NAMALWA (cell line): ENCODE results near the gene OR6C4.
"Not testable (repeated sequence)": the region's sequence is repeated elsewhere in the genome, so short reads cannot be mapped to it uniquely, and the experiment has no call there.

ENCODE experiments used
- DNase-seq: peaks from one replicate; pipeline ENCODE4 v3.0.0-alpha.2; 2015; ENCODE audit warnings: low spot score

The OR6C4 gene

DNA sequence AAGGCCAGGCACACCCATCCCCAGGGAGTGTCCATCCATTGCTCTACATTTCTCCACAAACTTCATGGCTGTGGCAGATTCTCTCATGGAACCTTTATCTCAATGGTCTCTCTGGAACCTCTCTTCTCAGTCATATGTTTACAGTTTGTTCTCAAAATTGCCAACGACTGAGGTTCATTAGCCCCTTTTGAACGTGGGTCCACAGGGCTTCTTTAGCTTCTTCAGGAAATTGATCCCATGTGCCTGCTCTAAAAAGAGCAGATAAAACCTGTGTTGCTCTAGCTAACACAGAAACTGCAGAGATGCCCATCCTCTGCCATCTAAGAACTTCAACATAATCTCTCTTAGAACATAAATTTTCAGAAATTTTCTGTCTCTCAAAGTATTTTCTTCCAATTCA is at the start of gene OR6C4:
OR6C4 (plus strand) TSS at position 301 of the 400 bp plus-strand sequence. CDS start 1,625 bp downstream, outside the sequence.
- no peak for DNase-seq

DNA sequence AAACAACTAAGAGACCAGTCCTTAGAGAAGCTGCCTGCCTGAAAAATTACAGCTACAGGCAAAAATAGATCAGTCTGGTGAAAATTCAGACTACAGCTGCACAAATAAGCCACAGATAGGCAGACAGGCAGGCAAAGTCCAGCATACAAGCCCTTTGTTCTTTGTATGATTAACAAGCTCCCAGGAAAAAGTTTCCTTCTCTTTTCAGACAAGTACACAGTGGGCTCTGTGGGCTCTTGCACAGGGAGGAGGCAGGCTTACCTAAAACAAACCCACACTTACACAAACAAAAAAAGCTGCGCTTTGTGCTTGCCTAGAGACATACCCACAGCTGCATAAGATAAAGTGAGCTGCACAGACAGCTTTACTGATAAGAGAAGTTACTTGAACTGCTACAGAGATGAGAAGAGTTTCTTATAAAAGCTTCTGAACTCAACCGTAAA is 49.6 kb upstream of the OR6C4 start:
- no peak for DNase-seq

DNA sequence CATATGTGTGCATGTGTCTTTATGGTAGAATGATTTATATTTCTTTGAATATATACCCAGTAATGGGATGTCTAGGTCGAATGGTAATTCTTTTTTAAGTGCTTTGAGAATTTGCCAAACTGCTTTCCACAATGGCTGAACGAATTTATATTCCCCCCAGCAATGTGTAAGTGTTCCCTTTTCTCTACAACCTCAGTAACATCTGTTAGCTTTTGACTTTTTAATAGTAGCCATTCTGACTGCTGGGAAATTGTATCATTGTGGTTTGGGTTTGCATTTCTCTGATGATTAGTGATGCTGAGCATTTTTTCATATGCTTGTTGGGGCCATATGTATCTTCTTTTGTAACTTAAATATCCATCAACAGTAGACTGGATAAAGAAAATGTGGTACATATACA is 47.8 kb upstream of the OR6C4 start:
- no peak for DNase-seq

DNA sequence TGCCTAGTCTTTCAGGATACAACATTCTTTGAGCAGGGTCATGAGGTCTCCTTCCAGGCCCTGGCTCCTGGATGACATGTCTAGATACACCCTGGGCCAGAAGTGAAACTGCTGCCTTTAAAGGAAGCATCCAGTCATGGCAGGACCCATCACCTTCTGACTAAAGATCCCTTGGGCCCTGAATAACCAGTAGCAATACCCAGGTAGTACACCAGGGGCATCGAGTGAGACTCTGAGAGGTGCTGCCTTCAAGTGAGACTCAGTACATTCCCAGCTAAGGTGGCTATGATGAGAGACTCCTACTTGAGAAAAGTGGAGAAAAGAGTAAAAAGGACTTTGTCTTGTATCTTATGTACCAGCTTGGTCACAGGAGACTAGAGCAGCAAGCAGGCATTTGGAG is 33.7 kb upstream of the OR6C4 start:
- DNase-seq: peak; percentile 34

DNA sequence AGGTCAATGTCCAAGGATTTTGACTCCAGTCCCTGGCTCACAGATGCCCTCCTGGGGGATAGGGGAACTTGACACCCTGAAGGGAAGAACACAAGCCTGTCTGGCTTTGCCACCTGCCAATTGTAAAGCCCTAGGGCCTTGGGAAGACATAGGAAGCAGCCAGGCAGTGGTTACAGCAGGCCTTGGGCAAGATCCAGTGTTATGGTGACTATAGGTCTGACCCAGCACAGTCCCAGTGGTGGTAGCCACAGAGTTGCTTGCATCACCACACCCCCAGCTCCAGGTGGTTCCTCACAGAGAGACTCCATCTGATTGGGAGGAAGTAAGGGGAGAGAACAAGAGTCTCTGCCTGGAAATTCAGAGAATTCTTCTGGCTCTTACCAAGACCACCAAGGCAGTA is 33.0 kb upstream of the OR6C4 start:
- no peak for DNase-seq

DNA sequence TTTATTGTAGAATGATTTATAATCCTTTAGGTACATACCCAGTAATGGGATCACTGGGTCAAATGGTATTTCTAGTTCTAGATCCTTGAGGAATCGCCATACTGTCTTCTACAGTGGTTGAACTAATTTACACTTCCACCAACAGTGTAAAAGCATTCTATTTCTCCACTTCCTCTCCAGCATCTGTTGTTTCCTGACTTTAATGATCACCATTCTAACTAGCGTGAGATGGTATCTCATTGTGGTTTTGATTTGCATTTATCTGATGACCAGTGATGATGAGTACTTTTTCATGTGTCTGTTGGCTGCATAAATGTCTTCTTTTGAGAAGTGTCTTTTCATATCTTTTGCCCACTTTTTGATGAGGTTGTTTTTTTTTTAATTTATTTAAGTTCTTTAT is 1.2 kb upstream of the OR6C4 start:
- not testable (repeated sequence) for DNase-seq

DNA sequence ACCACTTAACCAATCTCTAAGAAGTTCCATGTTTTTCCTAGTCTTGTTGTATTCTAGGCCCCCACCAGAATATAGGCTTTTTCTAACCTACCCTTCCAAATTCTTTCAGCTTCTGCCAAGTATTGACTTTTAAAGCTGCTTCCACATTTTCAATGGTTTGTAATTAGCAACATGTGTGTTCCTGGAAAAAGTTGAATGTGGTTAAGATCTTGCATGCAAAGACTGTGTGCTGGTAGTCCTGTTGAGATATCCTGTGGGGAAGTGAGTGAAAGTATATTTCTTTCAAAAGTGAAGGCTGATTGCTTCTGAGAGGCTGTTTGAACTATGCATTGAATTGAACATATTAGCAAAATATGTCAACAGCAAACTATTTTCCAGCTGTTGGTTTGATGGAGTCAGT is 646 bp upstream of the OR6C4 start:
- DNase-seq: no peak

DNA sequence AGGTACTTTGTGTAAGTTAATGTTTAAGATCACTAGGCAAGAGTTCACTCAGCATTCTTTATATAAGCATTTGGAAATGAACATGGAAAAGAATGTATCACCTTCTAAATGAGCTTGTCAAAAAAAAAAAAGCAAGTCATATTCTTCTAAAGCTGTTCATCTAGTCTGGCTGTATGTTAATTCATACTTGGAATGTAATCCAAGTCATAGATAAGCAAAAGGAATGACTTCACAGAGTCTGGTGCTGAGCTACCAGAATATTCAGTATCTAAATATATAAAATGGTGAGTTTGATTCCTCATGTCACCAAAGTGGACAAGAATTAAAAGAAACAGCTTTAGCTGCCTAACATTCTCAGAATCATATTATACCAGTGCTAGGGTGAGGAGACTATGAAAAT is 4.9 kb downstream of the OR6C4 start:
- no peak for DNase-seq

DNA sequence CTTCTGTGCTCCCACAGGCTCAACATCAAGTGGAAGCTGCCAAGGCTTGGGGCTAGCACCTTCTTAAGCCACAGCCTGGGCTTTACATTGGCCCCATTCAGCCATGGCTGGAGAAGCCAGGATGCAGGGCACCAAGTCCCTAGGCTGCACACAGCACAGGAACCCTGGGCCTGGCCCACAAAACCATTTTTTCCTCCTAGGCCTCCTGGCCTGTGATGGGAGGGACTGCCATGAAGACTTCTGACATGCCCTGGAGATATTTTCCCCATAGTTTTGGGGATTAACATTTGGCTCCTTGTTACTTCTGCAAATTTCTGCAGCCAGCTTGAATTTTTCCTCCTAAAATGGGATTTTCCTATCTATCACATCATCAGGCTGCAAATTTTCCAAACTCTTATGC is 20.7 kb downstream of the OR6C4 start:
- not testable (repeated sequence) for DNase-seq

DNA sequence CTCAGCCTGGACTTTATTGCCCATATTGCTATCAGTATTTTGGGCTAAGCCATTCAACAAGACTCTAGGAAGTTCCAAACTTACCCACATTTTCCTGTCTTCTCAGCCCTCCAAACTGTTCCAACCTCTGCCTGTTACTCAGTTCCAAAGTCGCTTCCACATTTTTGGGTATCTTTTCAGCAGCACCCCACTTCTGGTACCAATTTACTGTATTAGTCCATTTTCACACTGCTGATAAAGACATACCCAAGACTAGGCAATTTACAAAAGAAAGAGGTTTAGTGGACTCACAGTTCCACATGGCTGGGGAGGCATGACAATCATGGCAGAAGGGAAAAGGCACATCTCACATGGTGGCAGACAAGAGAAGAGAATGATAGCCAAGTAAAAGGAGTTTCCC is 21.3 kb downstream of the OR6C4 start:
- not testable (repeated sequence) for DNase-seq

DNA sequence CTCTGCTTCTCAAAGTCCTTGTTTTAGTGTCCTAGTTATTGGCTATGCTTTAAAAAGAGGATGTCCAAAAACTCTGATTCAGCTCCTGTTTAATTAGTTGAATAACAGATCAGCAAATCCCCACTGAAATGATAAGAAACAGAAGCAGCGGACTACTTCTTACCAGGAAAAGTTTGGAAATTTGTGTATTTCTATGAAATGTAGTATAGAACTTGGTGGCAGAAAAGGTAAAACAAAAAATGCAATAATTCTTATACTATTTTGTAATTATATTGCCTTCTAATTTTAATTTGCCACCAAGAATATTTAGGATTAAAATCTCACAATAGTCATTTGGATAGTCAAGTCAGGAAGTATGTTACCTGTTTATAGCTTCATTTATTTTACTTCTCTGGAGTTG is 22.8 kb downstream of the OR6C4 start, which contains the start of gene OR2AP1:
OR2AP1 (plus strand) TSS at position 301 of the 400 bp plus-strand sequence. CDS start 1,947 bp downstream, outside the sequence.
- no peak for DNase-seq

DNA sequence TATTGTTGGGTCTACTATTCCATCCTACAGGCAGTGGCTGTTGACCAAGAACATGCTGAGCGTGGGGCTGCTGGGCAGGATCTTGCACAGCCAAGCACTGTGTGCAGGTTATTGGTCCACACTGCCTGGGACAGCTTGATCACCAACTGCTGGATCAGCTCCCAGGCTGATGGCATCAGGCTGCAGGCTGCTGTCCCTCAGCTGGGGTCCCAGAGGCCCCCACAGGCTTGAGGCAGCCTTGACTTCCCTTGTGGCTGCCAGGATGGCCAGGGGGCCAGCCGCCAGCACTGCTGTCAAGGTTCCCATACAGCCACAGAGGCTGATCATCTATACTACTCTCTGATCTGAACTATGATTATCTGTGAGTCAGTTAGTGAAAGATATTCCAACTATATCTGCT is 32.7 kb downstream of the OR6C4 start:
- no peak for DNase-seq

DNA sequence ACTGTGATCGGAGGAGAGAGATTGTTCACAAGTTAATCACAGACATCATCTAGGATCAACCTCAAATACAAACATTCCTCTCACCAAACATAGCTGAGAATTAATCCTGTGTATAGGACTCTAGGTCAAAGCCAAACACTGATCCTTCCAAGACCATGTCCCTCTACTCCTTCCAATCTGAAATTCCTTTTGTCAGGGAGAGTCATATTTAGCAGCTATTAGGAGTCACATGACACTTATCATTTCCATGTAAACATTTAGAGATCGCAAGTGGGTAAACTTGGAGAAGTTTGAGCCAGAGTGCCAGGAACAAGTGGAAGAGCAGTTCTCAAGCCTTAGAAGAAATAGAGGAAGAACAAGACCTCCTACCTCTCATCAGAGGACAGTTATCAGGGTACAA is 36.4 kb downstream of the OR6C4 start:
- no peak for DNase-seq

DNA sequence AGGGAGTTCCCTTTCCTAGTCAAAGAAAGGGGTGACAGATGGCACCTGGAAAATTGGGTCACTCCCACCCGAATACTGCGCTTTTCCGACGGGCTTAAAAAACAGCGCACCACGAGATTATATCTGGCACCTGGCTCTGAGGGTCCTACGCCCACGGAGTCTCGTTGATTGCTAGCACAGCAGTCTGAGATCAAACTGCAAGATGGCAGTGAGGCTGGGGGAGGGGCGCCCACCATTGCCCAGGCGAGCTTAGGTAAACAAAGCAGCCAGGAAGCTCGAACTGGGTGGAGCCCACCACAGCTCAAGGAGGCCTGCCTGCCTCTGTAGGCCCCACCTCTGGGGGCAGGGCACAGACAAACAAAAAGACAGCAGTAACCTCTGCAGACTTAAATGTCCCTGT is 40.8 kb downstream of the OR6C4 start:
- DNase-seq: not testable (repeated sequence)
